Brain microvascular endothelial cell (primary cell): ENCODE measurements around the gene TEAD1.

Source experiments
- DNase-seq: peaks from one replicate; pipeline ENCODE4 v3.0.0-alpha.2; 2020
- H3K27ac ChIP-seq: fragments of 250-450 bp; sonication (Bioruptor Pico); 2 replicates; pipeline ENCODE4 v1.5.1; 2020; ENCODE audit warnings: mild to moderate bottlenecking, moderate library complexity
- H3K27me3 ChIP-seq: fragments of 250-450 bp; sonication (Bioruptor Pico); replicated peaks from 2 replicates; pipeline ENCODE4 v1.5.1; 2020; ENCODE audit warnings: mild to moderate bottlenecking
- H3K36me3 ChIP-seq: fragments of 250-450 bp; sonication (Bioruptor Pico); replicated peaks from 2 replicates; pipeline ENCODE4 v1.5.1; 2020; ENCODE audit warnings: mild to moderate bottlenecking
- H3K4me3 ChIP-seq: 2 replicates; pipeline ENCODE4 v1.5.1; 2011; ENCODE audit warnings: low read depth, mild to moderate bottlenecking, control low read depth, low read length, moderate library complexity
- CTCF ChIP-seq: IDR thresholded peaks from 2 replicates; pipeline ENCODE4 v1.5.1; 2011; ENCODE audit warnings: low read depth, mild to moderate bottlenecking, moderate library complexity, low read length, control low read depth, inconsistent platforms; ENCODE audit errors: missing control alignments
- in situ Hi-C: cut with HindIII; loops from 2 replicates; pipeline ENCODE4 v1.10.0; 2017; ENCODE audit warnings: low sequenced_read_pairs, low pct_ligation_motif_present

Gene TEAD1

GRCh38 chr11:12750181-12750580, 76.0 kb downstream of the TEAD1 start:
- no peak overlapping the region for H3K27ac ChIP-seq
- H3K36me3 ChIP-seq: no peaks in the 10 kb centered on the region
- in situ Hi-C loops: no loop called here
- no peaks in the 10 kb centered on the region for H3K27me3 ChIP-seq
- H3K4me3 ChIP-seq: no peak overlapping the region
- no peak for DNase-seq
- TF ChIP-seq CTCF: no peak

GRCh38 chr11:12752868-12753524, 78.8 kb downstream of the TEAD1 start:
- no peak for DNase-seq
- H3K4me3 ChIP-seq: no peak overlapping the region
- in situ Hi-C loops: no loop called here
- no peak for TF ChIP-seq CTCF
- no peaks in the 10 kb centered on the region for H3K36me3 ChIP-seq
- H3K27ac ChIP-seq: no peak overlapping the region
- H3K27me3 ChIP-seq: no peaks in the 10 kb centered on the region

GRCh38 chr11:12754021-12754420, 79.8 kb downstream of the TEAD1 start:
- in situ Hi-C loops: no loop called here
- DNase-seq: no peak
- Histone ChIP-seq H3K36me3 (no peaks in the 10 kb centered on the region), H3K4me3 (no peak overlapping the region), H3K27ac (no peak overlapping the region), H3K27me3 (no peaks in the 10 kb centered on the region)
- TF ChIP-seq CTCF: no peak

- Histone ChIP-seq H3K27me3 (no peaks in the 10 kb centered on the region), H3K27ac (no peak overlapping the region), H3K4me3 (no peak overlapping the region), H3K36me3 (no peaks in the 10 kb centered on the region)
- in situ Hi-C loops: no loop called here
- no peak for DNase-seq
- TF ChIP-seq CTCF: no peak
Observed at GRCh38 chr11:12754582-12755234, 80.5 kb downstream of the TEAD1 start.

- in situ Hi-C loops: no loop called here
- no peak for TF ChIP-seq CTCF
- Histone ChIP-seq H3K36me3 (no peaks in the 10 kb centered on the region), H3K27ac (no peak overlapping the region), H3K27me3 (no peaks in the 10 kb centered on the region), H3K4me3 (no peak overlapping the region)
- no peak for DNase-seq
Observed at GRCh38 chr11:12755510-12756453, 81.6 kb downstream of the TEAD1 start.
